Activated naive CD4-positive, alpha-beta T cell (primary cell): ENCODE measurements around the gene CHPF2.
A peak's percentile ranks its signal among the peaks of the same experiment; 100 is the strongest.

ENCODE experiments used
- DNase-seq, 4 experiments: peaks; one replicate each; lab custom pipeline; 2025; lab: John Stamatoyannopoulos, UW

CHPF2 gene

GRCh38 chr7:151246102-151246850 is 14.0 kb downstream of the CHPF2 start:
- no peak for DNase-seq

GRCh38 chr7:151246851-151247580 is 14.7 kb downstream of the CHPF2 start:
- no peak for DNase-seq

GRCh38 chr7:151247611-151248345 is 15.5 kb downstream of the CHPF2 start:
- DNase-seq = no peak

DNA sequence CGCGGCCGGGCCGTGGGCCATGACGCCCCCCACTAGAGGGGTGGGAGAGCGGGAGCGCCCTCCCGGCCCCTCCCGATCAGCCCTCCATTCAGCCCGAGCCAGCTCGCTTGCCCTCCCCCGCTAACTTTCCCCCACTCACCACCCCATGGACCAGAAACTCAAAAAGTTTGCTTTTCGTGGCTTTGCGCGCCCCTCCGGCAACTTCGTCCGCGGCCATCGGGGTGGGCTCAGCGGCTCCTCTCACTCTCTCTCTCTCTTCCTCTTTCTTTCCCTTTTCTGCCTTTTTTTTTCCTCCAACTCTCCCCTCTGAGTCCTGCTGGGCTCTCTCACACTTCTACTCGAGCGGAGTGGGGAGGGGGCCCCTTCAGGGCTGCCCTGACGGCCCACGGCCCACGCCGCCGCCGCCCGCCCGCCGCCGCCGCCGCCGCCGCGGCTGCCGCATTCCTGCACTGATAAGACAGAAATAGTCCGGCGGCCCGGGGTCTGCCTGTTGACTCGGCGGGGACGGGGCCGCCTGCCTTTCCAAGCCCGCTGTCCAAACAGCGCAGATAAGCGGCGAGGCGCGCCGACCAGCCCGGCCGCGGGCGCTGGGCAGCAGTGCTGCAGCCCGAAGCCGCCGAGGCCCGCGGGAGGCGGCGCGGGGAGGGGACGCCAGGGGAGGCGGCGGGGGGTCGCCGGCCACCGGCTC is 16.2 kb downstream of the CHPF2 start, which contains the start of gene SMARCD3:
Gene SMARCD3 (minus strand): TSS at position 349 of the 688 bp plus-strand sequence. CDS start 132 bp downstream, at position 217.
- DNase-seq = peak in 1 of 4 experiments; percentile 31

DNA sequence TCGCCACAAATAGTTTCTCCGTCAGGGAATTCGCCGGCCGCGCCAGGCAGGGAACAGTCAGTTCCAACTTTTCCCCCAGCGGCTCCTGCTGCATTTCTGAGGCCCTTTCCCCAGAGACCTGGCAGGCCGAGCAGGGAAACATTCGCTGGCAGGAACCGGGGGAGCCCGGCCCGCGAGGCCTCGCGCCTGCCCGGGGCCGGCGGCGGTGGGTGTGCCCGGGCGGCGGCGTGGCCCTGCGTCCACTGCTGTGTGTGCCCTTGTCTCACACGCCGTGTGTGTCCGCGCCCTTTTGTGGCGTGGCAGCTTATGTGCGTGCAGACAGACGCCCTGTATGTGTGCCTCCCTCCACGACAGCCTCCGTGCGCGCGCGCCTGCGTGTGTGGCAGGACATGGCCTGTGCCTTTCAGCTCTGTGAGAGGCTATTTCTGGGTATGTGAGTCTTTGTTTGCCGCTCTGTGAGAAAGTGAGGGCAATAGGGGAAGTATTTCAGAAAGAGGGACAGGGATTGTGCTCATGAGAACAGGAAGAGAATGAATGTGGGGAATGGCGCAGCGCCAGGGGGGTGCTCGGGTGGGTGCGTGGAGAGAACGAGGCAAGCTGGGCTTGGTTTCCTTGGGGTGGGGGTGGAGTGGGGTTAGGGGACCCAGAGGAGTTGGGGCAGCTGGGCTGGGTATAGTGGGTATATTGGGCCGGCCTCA is 16.9 kb downstream of the CHPF2 start:
- DNase-seq = peak in 1 of 4 experiments; percentile 39

DNA sequence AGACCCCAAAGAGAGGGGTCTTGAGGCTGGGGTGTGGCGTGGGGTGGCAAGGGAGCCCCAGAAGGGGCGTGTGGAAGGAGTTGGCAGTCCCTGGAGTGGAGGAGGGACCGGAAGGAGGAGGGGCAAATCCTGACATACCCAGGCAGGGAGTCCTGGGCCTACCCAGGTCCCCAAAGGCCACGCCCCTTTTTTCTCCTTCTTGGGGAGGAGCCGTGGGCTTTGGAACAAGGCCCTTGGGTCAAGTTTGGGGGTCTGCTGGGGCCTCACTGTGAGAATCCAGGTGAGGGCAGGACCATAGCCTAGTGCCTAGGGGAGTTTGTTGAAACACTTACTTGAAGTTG is 17.4 kb downstream of the CHPF2 start:
- DNase-seq = no peak

DNA sequence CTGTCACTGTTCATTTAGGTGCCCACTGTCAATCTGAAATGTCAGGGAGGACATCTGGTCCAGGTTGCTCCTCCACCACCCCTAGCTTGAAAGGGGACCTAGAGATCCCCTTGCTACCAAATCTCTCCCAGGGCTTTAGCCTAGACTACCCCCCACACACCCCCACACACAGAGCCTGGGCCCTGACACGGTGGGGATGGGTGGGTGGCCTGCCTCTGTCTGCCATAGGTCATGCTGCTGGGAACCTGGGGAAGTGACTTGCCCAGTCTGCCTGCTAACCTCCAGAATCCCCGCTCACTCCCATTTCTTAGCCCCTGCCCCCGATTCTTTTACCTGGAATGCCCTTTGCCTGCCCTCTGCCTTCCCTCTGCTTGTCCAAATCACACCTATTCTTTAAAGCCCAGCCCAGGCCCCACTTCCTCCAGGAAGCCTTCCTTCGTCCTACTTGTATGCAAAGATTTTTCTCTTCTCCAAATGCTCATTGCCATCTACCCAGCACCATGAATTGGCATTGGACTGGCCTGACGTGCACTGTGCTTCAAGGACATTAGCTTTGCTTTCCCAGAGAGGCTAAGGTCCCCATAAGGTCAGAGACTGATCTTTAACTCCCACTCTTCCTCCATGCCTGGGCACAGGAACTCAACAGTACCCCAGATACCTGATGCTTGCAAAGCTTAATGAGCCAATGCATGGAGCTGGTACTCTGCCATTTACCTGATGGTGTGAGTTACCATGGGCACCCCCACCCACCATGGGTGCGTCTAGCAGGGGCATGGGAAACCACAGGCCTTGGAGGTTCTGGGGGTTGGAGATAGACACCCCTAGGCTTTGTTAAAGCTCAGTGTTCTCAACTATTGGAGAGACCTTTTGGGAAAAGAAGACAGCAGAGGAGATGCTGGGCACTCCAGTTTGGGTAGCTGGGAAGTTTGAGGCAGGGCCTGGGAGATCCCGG is 18.2 kb downstream of the CHPF2 start:
- no peak for DNase-seq

DNA sequence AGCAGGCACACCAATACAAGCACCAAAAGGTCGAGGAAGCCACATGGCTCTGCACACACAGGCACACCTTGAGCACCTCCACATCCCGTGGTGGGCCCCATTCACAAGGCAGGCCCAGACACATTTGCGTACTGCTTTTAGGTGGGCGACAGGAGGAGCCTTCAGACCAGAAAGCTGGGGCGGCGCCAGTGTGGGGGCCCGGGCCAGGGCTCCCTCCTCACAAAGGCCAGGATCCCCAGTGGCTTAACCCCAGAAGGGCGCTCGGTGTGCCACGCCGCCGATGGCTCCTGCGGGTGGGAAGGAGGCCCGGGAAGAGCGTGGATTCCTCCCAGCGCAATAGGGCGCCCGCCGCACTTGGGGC is 19.0 kb downstream of the CHPF2 start:
- DNase-seq = no peak

- peak in 1 of 4 experiments; percentile 19 for DNase-seq
These were observed 19.6 kb downstream of the CHPF2 start for GRCh38 chr7:151251689-151252560.

DNA sequence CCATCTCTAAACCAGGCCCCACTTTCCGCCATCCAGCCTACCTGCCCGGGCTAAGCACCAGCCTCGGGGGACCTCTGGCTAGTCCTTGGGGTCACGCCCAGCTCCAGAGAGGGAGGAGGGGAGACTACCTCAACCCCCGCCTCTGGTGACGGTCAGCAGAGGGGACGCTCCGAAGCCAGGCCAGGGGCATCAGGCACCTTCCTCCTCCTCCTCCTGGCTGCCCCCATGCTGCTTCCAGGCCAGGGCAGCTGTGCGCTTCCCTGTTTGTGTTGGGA is 20.2 kb downstream of the CHPF2 start:
- no peak for DNase-seq

DNA sequence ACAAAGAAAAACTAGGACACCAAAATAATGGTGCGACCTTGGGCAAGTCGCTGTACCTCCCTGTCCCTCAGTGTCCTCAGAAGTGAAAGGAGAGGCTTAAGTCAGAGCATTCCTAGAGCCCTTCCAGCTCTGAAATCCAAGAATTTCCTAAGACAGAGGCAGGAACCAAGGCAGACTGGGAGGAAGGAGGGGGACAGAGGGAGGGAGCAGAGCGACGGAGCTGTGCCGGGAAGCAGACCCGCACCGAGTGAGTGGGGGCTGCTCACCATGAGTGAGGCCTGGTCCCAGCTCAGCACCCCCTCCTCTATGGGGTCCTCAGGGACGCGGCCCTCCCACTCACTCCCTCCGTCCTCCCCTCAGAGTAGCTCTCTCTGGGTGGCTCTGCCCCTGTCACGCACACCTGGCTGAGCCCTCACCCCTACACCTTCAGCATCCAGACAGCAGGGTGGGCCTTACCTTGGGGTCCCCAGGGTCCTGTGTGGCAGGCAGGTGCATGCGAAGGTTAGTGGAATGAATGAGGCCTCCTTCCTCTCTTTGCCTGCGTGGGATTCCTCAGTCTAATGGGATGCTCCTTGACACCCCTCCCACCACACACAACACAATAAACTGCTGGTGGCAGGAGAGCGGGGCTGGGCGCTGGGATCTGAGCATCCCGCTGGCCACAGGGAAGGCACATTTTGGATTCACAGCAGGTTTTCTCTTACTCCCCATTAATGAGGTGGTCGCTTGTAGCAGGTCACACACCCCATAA is 20.9 kb downstream of the CHPF2 start:
- no peak for DNase-seq

DNA sequence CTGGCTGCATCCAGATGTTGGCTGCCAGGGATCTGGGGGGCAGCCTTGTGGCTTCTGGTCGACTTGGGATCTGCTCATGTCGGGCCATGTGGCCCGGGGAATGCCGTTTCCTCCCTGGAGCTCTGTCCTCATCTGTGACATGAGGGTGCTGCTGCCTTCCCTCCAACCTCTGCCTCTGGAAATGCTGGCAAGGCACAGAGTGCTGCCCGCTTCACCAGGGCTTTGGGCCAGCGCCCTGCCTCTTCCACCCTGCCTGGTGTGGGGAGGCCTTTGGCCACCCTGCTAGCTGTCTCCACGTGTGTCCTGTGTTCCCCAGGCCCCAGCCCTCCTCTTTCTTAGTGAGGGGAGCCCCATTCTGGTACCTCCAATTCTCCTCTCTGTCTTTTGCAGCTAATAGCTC is 22.0 kb downstream of the CHPF2 start:
- DNase-seq = no peak

- DNase-seq = no peak
These were observed 22.6 kb downstream of the CHPF2 start for GRCh38 chr7:151254851-151255250.

DNA sequence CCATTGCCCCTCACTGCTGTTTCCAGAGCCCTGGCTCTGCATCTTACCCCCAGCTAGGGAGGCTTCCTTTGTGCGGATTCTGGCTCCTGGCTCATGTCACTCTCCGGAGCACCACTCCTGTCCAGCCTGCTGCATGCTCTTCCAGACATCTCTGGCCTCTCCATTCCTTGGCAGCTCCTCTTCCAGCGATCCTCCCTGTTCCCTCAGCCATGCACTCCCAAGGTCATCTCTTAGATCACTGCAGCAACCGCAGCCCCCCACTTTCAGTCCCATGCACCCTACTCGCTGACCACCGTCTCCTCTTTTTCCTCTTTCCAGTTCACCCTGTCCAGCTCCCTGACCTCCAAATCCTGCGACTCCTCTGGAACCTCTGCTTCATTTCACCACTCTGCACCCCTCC is 23.1 kb downstream of the CHPF2 start:
- DNase-seq = no peak

DNA sequence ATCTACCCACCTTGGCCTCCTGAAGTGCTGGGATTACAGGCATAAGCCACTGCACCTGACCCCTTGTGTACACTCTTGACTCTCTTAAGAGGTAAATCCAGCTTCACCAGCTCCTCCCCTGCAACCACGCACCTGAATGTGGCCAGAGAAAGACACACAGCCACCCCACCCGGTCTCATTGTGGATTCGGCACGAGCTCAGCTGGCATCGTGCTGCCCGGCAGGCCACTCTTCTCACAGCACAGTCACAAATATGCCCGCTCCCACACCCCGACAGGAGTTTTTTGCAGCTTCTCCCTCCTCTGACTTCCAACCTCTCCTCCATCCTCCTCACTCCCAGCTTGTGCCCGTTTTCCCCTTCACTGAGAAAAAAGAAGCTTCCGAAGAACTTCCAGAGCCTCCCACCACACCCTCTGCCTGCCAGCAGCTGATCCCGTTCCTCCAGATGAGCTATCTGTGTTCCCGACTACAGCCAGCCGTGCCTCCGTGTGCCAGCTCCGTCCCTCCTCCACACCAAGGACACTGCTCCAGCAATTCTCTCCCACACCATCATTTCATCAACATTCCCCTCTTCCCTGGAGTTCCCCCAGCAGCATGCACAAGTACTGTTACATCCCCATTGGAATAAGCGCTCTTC is 24.2 kb downstream of the CHPF2 start:
- no peak for DNase-seq

- DNase-seq = no peak
These were observed 25.7 kb downstream of the CHPF2 start for GRCh38 chr7:151257990-151258389.

DNA sequence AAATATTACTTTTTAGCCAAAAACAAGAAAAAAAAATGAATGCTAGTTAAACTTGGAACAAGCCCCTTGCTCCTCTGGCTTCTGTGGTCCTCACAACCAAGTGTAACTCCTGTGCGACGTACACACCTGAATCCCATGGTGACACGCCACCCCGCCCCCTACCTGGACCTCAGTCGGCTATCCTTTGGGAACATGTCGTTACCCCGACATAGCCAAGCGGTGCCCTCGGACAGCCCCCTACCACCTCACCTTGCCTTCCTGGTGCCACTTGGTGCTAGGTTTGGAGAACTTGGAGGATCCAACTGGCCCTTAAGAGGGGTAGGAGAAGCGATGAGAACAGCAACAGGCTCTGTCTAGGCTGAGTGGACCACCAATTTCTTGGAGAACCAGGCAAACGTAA is 28.2 kb downstream of the CHPF2 start:
- DNase-seq = no peak

DNA sequence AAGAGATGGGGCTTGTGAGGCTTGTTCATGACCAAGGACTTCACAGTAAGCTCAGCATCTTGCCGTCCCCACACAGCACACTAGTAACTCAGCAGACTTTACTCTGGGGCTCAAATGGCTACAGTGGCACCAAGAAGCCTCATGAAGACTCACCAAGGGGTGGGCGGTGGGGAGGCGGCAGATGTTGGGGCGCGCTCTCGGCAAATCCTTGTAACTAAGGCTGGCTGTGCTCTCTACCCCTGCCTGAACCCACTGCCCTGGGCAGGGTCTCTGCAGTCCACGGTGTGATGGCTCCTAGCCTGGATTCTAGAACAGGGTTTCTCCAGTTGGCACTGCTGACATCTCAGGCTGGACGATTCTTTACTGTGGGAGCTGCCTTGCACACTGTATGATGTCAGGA is 28.6 kb downstream of the CHPF2 start:
- no peak for DNase-seq

- DNase-seq = no peak
These were observed 29.2 kb downstream of the CHPF2 start for GRCh38 chr7:151261529-151261928.
